ENCODE measurements around the gene ANKRD35. TPM values are rescaled to one million over a fixed set of nuclear protein-coding genes. Genes with fewer than 3 reads are reported as not detected.
"Not testable (repeated sequence)": the region's sequence is repeated elsewhere in the genome, so short reads cannot be mapped to it uniquely, and the experiment has no call there.

ANKRD35 gene, protein sequence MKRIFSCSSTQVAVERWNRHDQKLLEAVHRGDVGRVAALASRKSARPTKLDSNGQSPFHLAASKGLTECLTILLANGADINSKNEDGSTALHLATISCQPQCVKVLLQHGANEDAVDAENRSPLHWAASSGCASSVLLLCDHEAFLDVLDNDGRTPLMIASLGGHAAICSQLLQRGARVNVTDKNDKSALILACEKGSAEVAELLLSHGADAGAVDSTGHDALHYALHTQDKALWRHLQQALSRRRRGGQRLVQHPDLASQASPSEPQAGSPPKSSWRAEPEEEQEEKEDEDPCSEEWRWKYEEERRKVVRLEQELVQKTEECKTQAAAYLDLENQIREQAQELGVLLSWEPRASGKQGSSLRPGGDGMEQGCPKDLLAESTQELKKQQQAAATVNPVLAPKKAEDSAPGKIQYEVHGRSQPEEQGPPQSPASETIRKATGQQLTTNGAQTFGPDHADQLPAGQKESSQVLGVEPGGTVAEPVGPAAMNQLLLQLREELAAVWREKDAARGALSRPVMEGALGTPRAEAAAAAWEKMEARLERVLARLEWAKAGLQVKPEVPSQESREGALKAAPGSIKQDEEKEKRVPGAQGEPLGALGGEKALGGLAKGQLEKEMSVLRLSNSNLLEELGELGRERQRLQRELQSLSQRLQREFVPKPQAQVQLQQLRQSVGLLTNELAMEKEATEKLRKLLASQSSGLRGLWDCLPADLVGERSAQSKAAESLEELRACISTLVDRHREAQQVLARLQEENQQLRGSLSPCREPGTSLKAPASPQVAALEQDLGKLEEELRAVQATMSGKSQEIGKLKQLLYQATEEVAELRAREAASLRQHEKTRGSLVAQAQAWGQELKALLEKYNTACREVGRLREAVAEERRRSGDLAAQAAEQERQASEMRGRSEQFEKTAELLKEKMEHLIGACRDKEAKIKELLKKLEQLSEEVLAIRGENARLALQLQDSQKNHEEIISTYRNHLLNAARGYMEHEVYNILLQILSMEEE
- polyA plus RNA-seq (ENCODE audit: insufficient read length) = 2.9 TPM

DNA sequence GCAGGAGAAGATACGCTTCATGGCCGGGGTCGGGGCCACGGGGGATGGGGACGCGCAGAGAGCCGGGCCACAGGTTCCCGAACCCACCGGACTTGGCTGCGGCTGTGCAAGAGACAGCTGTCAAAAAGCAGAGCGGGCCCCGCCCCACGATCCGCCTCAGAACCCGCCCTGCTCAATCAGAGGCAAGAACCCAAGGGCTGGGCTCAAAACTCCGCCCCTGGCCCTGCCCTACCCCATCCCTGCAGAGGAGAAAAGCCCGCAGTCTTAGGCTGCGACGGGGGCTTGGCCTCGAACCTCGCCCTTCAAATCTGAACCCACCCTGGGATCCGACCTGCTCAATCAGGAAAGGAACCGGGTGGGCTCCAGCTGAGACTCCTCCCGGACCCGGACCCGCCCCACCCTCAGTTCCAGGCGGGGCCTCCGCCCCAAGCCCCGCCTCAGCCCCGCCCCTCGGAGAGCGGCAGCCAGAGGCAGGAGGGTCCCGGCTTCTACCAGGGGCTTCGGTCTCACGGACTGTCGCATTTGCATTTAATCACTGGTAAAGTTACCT lies at the start of gene ANKRD35:
TSS of gene ANKRD35 (minus strand) at position 129 of the 550 bp plus-strand sequence. CDS start at position 21, 108 bp downstream.
- DNase-seq (ENCODE audit: low read depth) = no peak

DNA sequence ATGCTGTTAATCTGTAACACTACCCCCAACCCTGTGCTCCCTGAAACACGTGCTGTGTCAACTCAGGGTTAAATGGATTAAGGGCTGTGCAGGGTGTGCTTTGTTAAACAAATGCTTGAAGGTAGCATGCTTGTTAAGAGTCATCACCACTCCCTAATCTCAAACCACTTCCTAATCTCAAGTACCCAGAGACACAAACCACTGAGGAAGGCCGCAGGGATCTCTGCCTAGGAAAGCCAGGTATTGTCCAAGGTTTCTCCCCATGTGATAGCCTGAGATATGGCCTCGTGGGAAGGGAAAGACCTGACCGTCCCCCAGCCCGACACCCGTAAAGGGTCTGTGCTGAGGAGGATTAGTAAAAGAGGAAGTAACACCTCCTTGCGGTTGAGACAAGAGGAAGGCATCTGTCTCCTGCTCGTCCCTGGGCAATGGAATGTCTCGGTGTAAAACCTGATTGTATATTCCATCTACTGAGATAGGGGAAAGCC lies 46.9 kb upstream of the ANKRD35 start:
- DNase-seq (ENCODE audit: low read depth) = not testable (repeated sequence)

DNA sequence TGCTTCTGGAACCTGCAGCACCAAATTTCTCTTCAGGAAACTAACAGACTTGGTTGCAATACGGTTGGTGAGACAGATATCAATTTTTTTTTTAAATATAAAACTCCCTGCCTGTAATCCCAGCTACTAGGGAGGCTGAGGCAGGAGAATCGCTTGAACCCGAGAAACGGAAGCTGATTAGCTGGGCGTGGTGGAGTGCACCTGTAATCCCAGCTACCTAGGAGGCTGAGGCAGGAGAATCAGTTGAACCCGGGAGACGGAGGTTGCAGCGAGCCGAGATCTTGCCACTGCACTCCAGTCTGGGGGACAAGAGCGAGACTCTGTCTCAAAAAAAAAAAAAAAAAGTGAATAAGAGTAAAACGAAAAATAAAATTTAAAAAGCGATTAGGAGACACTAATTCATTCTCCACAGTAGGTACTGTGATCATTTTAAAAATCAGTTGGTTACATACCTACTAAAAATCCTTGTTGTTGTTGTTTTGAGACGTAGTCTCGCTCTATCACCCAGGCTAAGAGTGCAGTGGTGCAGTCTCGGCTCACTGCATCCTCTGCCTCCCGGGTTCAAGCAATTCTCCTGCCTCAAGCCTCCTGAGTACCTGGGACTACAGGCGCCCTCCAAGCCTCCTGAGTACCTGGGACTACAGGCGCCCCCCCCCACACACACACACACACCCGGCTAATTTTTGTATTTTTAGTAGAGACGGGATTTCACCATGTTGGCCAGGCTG lies 42.4 kb upstream of the ANKRD35 start:
- DNase-seq (ENCODE audit: low read depth) = no peak

DNA sequence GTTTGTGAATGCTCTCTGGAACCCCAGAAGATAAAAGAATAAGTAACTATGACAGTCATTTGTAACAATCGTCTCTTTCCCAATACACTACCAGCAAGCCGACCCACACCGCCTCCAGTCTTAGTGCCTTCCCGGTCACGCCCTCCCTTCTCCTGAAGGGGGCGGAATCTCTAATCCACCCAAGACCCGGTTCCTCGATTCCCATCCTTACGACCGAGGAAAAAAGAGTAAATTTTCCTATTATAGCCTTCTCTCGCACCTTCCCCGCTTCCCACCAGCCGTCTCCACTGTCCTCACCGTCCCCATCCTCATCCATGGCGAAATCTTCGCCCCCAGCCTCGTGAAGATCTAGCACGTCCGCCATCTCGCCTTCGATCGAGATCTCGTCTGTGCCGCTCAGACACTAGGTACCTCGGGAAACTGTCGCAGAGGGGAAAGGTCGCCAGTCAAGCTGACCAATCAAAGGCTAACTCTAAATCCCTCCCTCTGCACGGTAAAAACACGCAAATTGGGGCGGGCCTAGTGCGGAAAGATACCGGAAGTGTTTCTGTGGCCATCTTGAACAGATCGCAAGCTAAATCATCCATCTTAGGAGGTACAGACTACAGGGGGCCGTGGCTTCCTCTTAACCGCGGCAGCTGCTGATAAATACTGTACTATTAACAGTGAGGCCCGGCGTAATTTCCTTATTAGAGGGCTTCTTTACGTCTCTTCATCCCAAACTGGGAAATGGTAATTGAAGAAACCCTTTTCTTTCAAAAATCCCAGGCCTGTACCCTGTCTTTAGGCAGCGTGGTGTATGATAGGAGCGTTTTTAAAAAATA lies 41.6 kb upstream of the ANKRD35 start, which contains the start of gene RBM8A:
TSS of gene RBM8A (minus strand) at position 422 of the 824 bp plus-strand sequence. CDS start at position 364, 58 bp downstream.
- peak; percentile 99 for DNase-seq (ENCODE audit: low read depth)

DNA sequence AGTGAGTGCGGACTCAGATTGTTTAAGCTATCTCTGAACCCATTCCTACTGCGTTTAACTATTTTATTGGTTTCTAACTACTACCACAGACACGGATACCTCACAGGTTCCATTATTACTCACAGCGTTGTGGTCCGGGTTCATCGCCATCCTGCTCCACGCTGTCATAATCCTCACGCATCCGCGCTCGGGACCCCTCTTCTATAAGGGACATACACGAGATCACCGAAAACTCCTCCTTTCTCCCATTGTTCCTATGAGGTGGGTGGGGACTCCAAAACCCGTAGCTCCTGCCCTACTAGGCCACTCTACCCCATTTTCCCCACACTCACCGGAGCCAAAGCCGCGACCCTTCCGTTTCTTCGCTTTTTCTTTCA lies 41.0 kb upstream of the ANKRD35 start:
- DNase-seq (ENCODE audit: low read depth) = no peak

DNA sequence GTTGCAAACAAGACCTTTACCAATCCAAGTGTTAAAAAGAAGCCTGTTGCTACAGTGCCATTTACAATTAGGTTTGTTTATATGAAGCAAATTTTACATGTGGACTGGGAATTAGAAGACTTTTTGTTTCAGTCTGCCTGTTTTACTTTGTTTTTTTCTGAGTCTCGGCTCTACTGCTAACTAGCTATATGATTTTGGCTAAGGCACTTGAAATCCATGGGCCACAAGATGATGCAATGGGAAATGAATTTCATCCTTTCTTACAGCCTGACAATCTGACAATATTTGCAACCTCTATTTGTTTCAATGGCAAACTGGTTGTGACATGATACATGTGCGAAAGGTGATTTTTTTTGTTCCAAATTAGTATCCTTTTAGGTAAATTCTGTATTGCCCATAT lies 36.6 kb upstream of the ANKRD35 start:
- DNase-seq (ENCODE audit: low read depth) = no peak

DNA sequence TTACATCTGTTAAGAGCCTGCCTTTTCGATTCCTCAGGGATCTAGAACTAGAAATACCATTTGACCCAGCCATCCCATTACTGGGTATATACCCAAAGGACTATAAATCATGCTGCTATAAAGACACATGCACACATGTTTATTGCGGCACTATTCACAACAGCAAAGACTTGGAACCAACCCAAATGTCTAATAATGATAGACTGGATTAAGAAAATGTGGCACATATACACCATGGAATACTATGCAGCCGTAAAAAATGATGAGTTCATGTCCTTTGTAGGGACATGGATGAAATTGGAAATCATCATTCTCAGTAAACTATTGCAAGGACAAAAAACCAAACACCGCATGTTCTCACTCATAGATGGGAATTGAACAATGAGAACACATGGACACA lies 34.6 kb upstream of the ANKRD35 start:
- DNase-seq (ENCODE audit: low read depth) = not testable (repeated sequence)

DNA sequence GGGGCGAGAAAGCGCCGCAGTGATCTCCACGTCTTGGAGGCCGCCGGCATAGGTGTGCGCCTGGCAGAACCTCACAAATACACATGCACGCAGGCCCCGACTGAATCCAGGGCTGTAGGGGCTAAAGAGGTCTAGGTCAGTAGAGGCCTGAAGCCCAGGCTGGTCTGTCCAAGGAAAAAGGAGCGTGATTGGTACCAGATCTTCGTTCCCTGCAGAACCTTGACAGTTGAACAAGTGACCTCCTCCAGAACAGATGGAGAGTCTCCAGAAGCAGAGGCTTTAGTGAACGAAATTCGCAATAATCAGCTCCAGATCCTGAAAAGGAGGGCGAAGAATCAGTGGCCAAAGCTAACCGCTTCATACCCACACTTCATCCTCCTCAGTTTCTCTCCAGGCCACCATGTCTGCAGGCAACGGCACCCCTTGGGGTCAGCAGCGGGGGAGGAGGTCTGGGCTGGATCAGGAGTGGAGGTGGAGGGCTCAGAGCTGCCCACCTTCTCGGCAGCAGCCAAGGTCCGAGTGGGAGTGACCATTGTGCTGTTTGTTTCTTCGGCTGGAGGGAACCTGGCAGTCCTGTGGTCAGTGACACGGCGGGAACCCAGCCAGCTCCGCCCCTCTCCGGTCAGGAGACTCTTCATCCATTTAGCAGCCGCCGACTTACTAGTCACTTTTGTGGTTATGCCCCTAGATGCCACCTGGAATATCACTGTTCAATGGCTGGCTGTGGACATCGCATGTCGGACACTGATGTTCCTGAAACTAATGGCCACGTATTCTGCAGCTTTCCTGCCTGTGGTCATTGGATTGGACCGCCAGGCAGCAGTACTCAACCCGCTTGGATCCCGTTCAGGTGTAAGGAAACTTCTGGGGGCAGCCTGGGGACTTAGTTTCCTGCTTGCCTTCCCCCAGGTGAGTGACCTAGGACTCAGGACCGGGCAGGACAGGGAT lies 33.6 kb upstream of the ANKRD35 start:
- DNase-seq (ENCODE audit: low read depth) = no peak

DNA sequence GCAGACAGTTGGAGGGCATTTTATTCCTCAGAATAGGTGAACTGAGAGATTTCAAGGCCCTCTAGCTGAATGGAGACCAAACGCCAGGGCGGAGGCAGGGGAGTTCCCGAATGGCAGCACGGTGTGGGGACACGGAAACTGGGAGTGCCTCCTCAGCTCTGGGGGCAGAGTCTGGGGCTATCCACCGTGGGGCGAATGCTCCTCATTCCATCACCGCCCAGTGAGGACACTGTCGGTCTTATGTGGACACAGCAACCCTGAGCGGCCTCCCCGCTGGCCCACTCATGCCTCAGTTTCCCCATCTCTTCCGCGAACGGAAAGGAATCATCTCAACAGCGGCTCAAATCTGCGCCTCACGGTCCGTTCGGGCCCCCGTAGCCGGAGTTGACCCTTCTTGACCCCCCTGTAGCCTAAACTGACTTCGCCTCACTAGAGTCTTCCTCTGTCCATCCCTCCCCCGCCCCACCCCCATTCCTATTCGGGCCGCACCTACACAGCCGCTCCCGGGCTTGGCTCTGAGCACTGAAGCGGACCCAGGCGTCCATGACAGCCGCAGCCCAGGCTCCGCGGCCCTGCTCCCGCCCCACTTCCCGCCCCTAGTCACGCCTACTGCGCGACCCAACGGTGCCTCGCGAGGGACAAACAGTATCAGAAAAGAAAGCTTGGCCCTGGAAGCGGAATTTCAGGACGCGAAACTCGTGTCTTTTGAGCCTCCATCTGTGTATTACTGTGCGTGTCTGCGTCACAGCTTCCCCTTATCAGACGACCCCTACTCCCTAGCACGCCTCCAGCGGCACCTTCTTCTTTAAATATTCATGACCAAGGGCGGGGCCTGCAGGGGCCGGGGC lies 32.7 kb upstream of the ANKRD35 start, which contains the start of gene PEX11B:
TSS of gene PEX11B (minus strand) at position 574 of the 848 bp plus-strand sequence. CDS start at position 545, 29 bp downstream.
- DNase-seq (ENCODE audit: low read depth) = no peak

DNA sequence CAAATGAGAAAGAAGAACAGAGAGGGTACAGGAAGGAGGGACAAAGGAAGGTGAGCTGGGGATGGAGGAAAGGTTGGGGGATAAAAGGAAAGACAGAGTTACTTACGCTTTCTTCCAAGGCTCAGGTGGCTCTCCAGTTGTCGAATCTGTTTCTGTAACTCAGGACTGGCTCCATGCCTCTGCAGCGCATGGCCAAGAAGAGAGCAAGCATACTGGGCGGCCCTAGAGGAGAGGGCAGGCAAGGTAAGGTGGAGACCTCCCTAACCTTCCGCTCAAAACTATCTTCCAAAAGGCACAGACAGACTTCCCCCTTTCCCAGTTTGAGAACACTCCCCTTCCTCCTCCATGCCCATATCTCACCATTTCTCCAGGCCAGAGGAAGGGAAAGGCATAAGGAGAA lies 31.9 kb upstream of the ANKRD35 start:
- no peak for DNase-seq (ENCODE audit: low read depth)

DNA sequence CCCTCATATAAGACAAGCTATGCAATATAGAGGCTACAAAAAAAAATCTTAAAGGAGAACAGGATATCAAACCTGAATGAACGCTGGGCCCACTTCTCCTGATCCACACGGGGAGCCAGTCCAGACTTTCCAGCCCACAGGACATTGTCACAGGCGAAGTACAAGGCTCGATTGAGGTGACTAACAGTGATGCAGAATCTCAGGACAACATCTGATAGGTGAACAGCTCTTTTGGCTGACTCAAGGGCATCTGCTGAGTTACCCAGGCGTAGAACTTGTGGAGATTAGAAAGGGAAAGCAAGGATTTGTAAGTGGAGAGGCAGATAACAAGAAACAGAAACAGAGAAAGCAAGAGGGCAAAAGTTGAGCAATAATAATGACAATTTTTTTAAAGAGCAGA lies 31.1 kb upstream of the ANKRD35 start:
- no peak for DNase-seq (ENCODE audit: low read depth)

DNA sequence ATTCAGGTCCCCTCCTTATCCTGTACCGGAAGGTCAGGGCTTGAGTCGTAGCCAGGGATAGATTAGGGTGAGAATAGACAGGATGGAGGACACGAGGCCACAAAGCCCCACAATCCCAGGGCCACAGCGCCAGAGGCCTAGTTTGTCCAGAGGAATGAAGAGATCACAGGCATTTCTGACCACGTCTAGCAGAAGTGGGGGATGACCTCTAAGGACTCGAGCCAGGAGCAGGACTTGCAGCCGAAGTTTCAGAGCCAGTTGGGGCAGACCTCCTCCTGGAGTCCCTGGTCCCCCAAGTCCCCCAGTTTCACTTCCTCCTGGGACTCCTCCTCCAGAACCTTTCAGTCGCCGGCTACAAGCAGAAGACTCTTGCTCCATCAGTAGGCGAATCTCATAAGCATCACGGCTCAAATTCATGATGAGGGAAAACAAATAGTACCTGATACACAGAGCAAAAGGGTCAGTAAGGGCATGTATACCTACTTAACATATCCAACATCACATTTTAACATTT lies 26.5 kb upstream of the ANKRD35 start:
- no peak for DNase-seq (ENCODE audit: low read depth)

DNA sequence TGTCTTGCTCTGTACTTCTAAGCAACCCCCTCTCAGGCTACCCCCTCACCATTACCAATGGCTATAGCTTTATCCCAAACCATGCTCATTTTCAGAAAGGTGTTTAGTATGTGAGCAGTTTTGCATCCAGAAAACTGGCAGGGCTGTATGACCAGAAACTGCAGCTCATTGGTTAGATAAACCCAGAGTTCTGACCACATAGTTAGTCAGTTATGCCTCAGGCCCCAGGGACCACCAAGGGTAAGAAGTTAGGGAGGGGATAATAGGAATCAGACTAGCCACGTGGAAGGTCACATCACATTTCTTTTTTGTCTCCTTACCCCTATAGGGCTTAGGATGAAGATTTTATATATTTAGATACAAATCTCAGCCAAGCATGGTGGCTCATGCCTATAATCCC lies 23.0 kb upstream of the ANKRD35 start:
- no peak for DNase-seq (ENCODE audit: low read depth)

DNA sequence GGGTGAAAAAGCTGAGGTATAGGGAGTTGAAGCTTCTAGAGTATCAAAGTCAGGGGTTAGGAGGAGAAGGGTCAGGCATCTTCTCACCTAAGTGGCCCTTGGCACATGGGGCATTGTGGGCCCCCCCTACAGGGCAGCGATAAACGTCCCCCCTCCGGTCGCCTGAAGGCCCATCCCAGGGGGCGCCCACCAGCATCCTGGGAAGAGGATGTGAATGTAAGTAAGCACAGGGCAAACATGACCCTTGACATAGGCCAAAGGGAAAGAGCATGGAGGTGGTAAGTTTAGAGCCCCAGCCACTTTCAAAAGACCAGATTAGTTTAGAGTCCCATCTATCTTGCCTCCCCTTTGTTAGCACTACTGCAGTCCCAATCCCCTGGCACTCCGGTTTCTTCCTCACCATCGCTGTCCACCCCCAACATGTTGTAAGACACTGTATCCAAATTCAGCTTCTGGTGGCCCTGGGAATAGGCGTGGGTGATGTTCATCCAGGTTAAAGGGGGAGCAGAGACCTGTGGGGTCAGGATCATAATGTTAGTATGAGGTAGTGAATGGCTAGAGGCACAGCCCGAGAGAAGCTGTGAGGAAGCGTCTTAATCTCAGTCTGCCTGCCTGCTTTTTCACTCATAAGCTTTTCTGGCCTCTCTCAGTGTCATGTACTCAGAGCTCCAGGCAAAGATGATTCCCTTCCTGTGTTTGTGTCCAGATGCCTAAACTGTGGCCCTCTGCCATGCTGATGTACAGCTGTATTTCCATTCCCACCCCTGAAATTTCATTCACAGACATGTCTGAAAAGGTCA lies 21.5 kb upstream of the ANKRD35 start:
- no peak for DNase-seq (ENCODE audit: low read depth)

DNA sequence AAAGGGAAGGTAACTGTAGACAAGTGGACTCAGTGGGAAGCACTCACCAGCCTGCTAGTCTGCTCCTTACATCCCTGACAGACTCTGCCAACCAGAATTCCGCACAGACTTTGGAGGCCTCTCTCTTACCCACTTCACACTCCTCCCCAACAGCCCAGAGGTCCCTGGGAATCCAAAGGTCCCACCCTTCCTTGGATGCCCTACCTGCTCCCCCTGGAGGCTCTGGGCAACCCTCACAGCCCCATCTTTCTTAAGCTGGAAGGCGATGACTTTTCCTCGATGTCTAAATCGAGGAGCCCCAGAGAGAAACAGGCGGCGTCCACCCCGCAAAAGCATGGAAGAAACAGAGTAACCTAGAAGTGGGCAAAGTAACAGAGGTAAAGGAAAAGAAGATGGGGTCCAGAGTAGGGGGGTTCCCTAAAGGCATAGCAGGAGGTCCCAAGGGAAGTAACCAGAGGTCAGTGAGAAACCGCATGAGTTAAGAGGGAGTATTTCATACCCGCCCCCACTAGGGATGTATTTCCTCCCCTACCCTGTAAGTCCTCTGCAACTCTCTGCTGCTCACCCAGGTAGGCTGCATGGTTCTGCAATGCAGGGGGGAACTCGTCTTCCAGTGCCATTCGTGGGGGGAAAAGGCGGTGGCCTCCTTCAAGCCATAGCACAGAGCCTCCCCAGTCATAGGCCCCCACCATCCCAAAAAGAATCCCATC lies 15.8 kb upstream of the ANKRD35 start:
- no peak for DNase-seq (ENCODE audit: low read depth)

DNA sequence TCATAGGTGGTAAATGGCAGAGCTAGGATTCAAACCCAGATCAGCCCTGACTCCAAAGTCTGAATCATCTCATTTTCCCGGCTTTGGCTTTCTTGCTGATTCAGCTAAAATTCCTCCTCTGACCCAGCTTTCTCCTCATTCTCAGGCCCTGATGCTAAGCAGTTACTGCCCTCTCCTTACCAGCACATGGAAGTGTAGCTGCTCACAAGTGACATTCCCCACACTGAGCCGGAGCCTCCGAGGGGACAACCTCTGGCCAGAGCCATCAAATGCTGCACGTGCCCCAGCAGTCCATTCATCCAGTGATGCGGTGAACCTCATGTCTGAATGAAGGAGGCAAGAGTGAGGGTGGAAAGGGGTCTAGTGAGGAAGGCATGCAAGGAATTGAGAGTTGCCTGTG lies 13.1 kb upstream of the ANKRD35 start:
- no peak for DNase-seq (ENCODE audit: low read depth)

Measured in forelimb muscle (tissue), 1 donor.